HepG2 (cell line): ENCODE data around the gene SECTM1. TPM values are rescaled to one million over a fixed set of nuclear protein-coding genes. Genes with fewer than 3 reads are reported as not detected.

ENCODE experiments used
- KDM1A ChIP-seq: IDR thresholded peaks from 2 replicates; pipeline ENCODE4 v1.6.1; 2016; ENCODE audit warnings: missing compliant biosample characterization
- KDM2A ChIP-seq: sonication (generic); formaldehyde crosslinking; IDR thresholded peaks from 2 replicates; pipeline ENCODE4 v1.4.0; 2020; ENCODE audit warnings: low read depth, missing genetic modification reagents, borderline replicate concordance
- MLXIP ChIP-seq: sonication (generic); formaldehyde crosslinking; IDR thresholded peaks from 2 replicates; pipeline ENCODE4 v1.9.0; 2021; ENCODE audit warnings: missing genetic modification reagents, borderline replicate concordance
- NFRKB ChIP-seq: fragments of 450-650 bp; IDR thresholded peaks from 2 replicates; pipeline ENCODE4 v1.6.1; 2017
- POLR2AphosphoS2 ChIP-seq: IDR thresholded peaks from 2 replicates; pipeline ENCODE4 v1.6.1; 2011; ENCODE audit warnings: low read depth, low read length, improper control_type of control experiment
- RFX5 ChIP-seq: IDR thresholded peaks from 2 replicates; pipeline ENCODE4 v1.6.1; 2011; ENCODE audit warnings: low read depth, low read length, improper control_type of control experiment
- TEAD3 ChIP-seq: optimal IDR thresholded peaks from 2 replicates; pipeline ENCODE3; 2016; ENCODE audit warnings: borderline replicate concordance
- THRA ChIP-seq: sonication (generic); formaldehyde crosslinking; IDR thresholded peaks from 2 replicates; pipeline ENCODE4 v1.4.0; 2020; ENCODE audit warnings: missing genetic modification reagents, borderline replicate concordance
- TP53 ChIP-seq: sonication (generic); formaldehyde crosslinking; conservative IDR thresholded peaks from 2 replicates; pipeline ENCODE4 v1.4.0; 2020; ENCODE audit warnings: missing genetic modification reagents
- ZBTB20 ChIP-seq: sonication (generic); formaldehyde crosslinking; IDR thresholded peaks from 2 replicates; pipeline ENCODE4 v1.8.1; 2023; ENCODE audit warnings: missing genetic modification reagents, low read depth, mild to moderate bottlenecking, borderline replicate concordance
- ZNF441 ChIP-seq: sonication (generic); formaldehyde crosslinking; IDR thresholded peaks from 2 replicates; pipeline ENCODE4 v1.7.0; 2021; ENCODE audit warnings: missing genetic modification reagents, borderline replicate concordance
- ZNF572 ChIP-seq: sonication (generic); formaldehyde crosslinking; IDR thresholded peaks from 2 replicates; pipeline ENCODE4 v1.5.1; 2020; ENCODE audit warnings: mild to moderate bottlenecking, missing genetic modification reagents
- polyA plus RNA-seq, 8 experiments: library from polyadenylated mRNA; depleted of rRNA in 3 of 8; stranded (reverse) in 7 of 8; unstranded in 1 of 8; fragments of >200 nt; fragmentation: Illumina TruSeq in 4 of 8; extraction: Trizol in 4 of 8; gene quantifications; 2 replicates each; pipeline versions ENCODE4 v1.2.1 to v1.2.3, GENCODE V29; 2011 to 2016; ENCODE audit warnings: low read depth in 4 of 8, missing spikeins in 1 of 8, mixed read lengths in 1 of 8; ENCODE audit not compliant: insufficient read depth in 1 of 8
- total RNA-seq, 5 experiments: library from RNA; depleted of rRNA; stranded (reverse); fragments of >200 nt; fragmentation: Illumina TruSeq; extraction: Trizol; gene quantifications; 2 replicates each; pipeline ENCODE4 v1.2.3, GENCODE V29; 2016; ENCODE audit warnings: low read depth in 1 of 5
- TF ChIP-seq, protein P1 (sequence below): sonication (generic); formaldehyde crosslinking; IDR thresholded peaks from 2 replicates; pipeline ENCODE4 v1.5.0; 2020; ENCODE audit warnings: missing genetic modification reagents
- TF ChIP-seq, protein P2 (sequence below): sonication (generic); formaldehyde crosslinking; conservative IDR thresholded peaks from 2 replicates; pipeline ENCODE4 v1.4.0; 2020; ENCODE audit warnings: missing genetic modification reagents
- TF ChIP-seq, protein P3 (sequence below): sonication (generic); formaldehyde crosslinking; IDR thresholded peaks from 2 replicates; pipeline ENCODE4 v1.5.1; 2020; ENCODE audit warnings: missing genetic modification reagents, mild to moderate bottlenecking, borderline replicate concordance
- TF ChIP-seq, protein P4 (sequence below): IDR thresholded peaks from 2 replicates; pipeline ENCODE4 v1.6.1; 2012; ENCODE audit warnings: low read depth, low read length, improper control_type of control experiment

The SECTM1 gene
- total and polyA plus RNA-seq, 2 of the 13 experiments (the other 11 are each of a cell fraction or from before 2014, with no cell fraction given) = 3.5 to 5.3 TPM

DNA sequence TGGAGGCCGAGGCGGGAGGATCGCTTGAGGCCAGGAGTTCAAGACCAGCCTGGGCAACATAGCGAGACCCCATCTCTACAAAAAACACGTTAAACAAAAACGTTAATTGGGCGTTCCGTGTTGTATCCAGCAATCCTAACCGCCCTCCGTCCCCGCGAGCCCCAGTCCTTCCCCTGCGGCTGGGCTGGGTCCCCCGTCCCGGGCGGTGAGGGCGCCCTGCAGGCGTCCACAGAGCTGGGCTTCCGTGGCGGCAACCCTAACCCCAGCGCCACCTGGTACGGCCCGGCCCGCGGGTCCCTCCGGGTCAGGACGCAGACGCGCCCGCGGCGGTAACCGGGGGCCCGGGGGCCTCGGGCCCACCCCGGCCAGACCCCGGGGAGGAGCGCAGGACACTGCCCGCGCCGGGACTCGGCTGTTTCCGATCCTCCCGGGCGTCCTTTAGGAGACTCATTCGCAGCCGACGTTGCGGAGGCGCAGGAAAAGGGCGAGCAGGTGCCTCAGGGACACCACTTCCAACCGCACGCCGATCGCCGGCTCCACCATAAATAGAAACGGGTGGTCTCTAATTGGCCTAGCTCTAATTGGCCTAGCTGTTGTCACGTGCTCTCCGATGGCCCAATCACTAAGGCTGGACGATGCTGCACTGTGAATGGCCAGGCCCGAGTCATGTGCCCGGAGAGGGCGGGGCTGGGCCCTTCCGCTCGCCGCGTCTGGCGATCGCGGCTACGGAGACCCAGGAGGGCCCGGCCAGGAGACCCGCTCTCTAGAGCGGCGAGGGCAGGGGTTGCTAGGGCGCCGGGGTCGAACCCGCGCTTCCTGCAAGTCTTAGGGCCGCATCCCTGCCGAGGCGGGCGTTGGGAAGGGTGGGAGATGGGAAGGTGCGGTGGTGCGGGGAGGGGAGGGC lies 41.1 kb downstream of the SECTM1 start (continued):
- TF ChIP-seq, protein P1, sequence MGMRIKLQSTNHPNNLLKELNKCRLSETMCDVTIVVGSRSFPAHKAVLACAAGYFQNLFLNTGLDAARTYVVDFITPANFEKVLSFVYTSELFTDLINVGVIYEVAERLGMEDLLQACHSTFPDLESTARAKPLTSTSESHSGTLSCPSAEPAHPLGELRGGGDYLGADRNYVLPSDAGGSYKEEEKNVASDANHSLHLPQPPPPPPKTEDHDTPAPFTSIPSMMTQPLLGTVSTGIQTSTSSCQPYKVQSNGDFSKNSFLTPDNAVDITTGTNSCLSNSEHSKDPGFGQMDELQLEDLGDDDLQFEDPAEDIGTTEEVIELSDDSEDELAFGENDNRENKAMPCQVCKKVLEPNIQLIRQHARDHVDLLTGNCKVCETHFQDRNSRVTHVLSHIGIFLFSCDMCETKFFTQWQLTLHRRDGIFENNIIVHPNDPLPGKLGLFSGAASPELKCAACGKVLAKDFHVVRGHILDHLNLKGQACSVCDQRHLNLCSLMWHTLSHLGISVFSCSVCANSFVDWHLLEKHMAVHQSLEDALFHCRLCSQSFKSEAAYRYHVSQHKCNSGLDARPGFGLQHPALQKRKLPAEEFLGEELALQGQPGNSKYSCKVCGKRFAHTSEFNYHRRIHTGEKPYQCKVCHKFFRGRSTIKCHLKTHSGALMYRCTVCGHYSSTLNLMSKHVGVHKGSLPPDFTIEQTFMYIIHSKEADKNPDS (CRISPR knock-in tag) = peak; percentile 86
- TF ChIP-seq TEAD3 (CRISPR knock-in tag) = no peak
- TF ChIP-seq, protein P2, sequence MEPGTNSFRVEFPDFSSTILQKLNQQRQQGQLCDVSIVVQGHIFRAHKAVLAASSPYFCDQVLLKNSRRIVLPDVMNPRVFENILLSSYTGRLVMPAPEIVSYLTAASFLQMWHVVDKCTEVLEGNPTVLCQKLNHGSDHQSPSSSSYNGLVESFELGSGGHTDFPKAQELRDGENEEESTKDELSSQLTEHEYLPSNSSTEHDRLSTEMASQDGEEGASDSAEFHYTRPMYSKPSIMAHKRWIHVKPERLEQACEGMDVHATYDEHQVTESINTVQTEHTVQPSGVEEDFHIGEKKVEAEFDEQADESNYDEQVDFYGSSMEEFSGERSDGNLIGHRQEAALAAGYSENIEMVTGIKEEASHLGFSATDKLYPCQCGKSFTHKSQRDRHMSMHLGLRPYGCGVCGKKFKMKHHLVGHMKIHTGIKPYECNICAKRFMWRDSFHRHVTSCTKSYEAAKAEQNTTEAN (CRISPR knock-in tag) = peak; percentile 65; the same call in 1 of the 2 replicates
- no peak for TF ChIP-seq KDM1A (CRISPR knock-in tag)
- peak; percentile 99 for TF ChIP-seq POLR2AphosphoS2
- no peak for TF ChIP-seq ZNF572
- no peak for TF ChIP-seq NFRKB
- peak; percentile 22; the same call in 1 of the 2 replicates for TF ChIP-seq RFX5
- no peak for TF ChIP-seq MLXIP (CRISPR knock-in tag)
- TF ChIP-seq ZNF441 = peak; percentile 80; the same call in 1 of the 2 replicates
- TF ChIP-seq, protein P3, sequence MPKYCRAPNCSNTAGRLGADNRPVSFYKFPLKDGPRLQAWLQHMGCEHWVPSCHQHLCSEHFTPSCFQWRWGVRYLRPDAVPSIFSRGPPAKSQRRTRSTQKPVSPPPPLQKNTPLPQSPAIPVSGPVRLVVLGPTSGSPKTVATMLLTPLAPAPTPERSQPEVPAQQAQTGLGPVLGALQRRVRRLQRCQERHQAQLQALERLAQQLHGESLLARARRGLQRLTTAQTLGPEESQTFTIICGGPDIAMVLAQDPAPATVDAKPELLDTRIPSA = peak; percentile 61; the same call in 1 of the 2 replicates
- TF ChIP-seq THRA (CRISPR knock-in tag) = peak; percentile 90
- TF ChIP-seq ZBTB20 = no peak; the same call in none of the 2 replicates
- peak; percentile 81 for TF ChIP-seq KDM2A (CRISPR knock-in tag)
- TF ChIP-seq, protein P4, sequence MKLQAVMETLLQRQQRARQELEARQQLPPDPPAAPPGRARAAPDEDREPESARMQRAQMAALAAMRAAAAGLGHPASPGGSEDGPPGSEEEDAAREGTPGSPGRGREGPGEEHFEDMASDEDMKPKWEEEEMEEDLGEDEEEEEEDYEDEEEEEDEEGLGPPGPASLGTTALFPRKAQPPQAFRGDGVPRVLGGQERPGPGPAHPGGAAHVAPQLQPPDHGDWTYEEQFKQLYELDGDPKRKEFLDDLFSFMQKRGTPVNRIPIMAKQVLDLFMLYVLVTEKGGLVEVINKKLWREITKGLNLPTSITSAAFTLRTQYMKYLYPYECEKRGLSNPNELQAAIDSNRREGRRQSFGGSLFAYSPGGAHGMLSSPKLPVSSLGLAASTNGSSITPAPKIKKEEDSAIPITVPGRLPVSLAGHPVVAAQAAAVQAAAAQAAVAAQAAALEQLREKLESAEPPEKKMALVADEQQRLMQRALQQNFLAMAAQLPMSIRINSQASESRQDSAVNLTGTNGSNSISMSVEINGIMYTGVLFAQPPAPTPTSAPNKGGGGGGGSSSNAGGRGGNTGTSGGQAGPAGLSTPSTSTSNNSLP = no peak
- no peak for TF ChIP-seq TP53 (CRISPR knock-in tag)
